GM12878 (cell line): ENCODE data around the gene FITM1. TPM values are rescaled to one million over a fixed set of nuclear protein-coding genes. Genes with fewer than 3 reads are reported as not detected.

Experiments used
- BACH1 ChIP-seq: fragments of 450-650 bp; IDR thresholded peaks from 2 replicates; pipeline ENCODE4 v1.6.1; 2017; ENCODE audit warnings: mild to moderate bottlenecking, borderline replicate concordance
- BCL11A ChIP-seq: IDR thresholded peaks from 2 replicates; pipeline ENCODE4 v1.6.1; 2011; ENCODE audit warnings: low read depth, low read length
- BCLAF1 ChIP-seq: fragments of 450-650 bp; IDR thresholded peaks from 2 replicates; pipeline ENCODE4 v1.6.1; 2017; ENCODE audit warnings: antibody characterized with exemption, mild to moderate bottlenecking, moderate library complexity
- BMI1 ChIP-seq: fragments of 450-650 bp; IDR thresholded peaks from 2 replicates; pipeline ENCODE4 v1.6.1; 2016; ENCODE audit warnings: mild to moderate bottlenecking, moderate library complexity, borderline replicate concordance
- CBFB ChIP-seq: IDR thresholded peaks from 2 replicates; pipeline ENCODE4 v1.6.1; 2016; ENCODE audit warnings: antibody characterized with exemption, low read depth
- CHD2 ChIP-seq: IDR thresholded peaks from 2 replicates; pipeline ENCODE4 v1.6.1; 2011; ENCODE audit warnings: low read depth, low read length, improper control_type of control experiment, borderline replicate concordance
- ESRRA ChIP-seq: IDR thresholded peaks from 2 replicates; pipeline ENCODE4 v1.6.1; 2012; ENCODE audit warnings: mild to moderate bottlenecking, low read length, improper control_type of control experiment
- ETV6 ChIP-seq, 2 experiments: fragments of 450-650 bp in 1 of 2; IDR thresholded peaks in 1 of 2; conservative IDR thresholded peaks in 1 of 2; 2 replicates each; pipeline ENCODE4 v1.6.1; 2014; ENCODE audit warnings: antibody characterized with exemption in 1 of 2, borderline replicate concordance in 1 of 2, low read depth in 1 of 2, mild to moderate bottlenecking in 1 of 2, moderate library complexity in 1 of 2
- FOS ChIP-seq: IDR thresholded peaks from 3 replicates; pipeline ENCODE4 v1.6.1; 2011; ENCODE audit warnings: borderline replicate concordance; ENCODE audit not compliant: insufficient read length; ENCODE audit errors: extremely low read depth
- MTA2 ChIP-seq: fragments of 450-650 bp; IDR thresholded peaks from 2 replicates; pipeline ENCODE4 v1.6.1; 2016; ENCODE audit warnings: low read depth, mild to moderate bottlenecking, moderate library complexity
- NFXL1 ChIP-seq: fragments of 450-650 bp; IDR thresholded peaks from 2 replicates; pipeline ENCODE4 v1.6.1; 2017; ENCODE audit warnings: antibody characterized with exemption, mild to moderate bottlenecking, borderline replicate concordance
- REST ChIP-seq: IDR thresholded peaks from 2 replicates; pipeline ENCODE4 v1.6.1; 2012; ENCODE audit warnings: mild to moderate bottlenecking, low read depth, low read length
- SIN3A ChIP-seq: IDR thresholded peaks from 2 replicates; pipeline ENCODE4 v1.6.1; 2012; ENCODE audit warnings: low read depth, low read length, improper control_type of control experiment
- SREBF2 ChIP-seq: IDR thresholded peaks from 2 replicates; pipeline ENCODE4 v1.6.1; 2012; ENCODE audit warnings: mild to moderate bottlenecking, low read length
- SUZ12 ChIP-seq: fragments of 200-600 bp; sonication (generic); IDR thresholded peaks from one replicate; pipeline ENCODE4 v1.6.1; 2018; ENCODE audit warnings: antibody characterized with exemption, mild to moderate bottlenecking; ENCODE audit not compliant: unreplicated experiment
- TBL1XR1 ChIP-seq: IDR thresholded peaks from 2 replicates; pipeline ENCODE4 v1.6.1; 2012; ENCODE audit warnings: low read depth, low read length, improper control_type of control experiment
- ZBED1 ChIP-seq: IDR thresholded peaks from 2 replicates; pipeline ENCODE4 v1.6.1; 2016; ENCODE audit warnings: borderline replicate concordance
- ZBTB4 ChIP-seq: fragments of 450-650 bp; formaldehyde crosslinking; IDR thresholded peaks from 2 replicates; pipeline ENCODE4 v1.4.0; 2022; ENCODE audit warnings: mild to moderate bottlenecking, moderate library complexity
- ZZZ3 ChIP-seq: IDR thresholded peaks from 2 replicates; pipeline ENCODE4 v1.6.1; 2011; ENCODE audit warnings: low read depth; ENCODE audit not compliant: control insufficient read depth, insufficient read length
- polyA plus RNA-seq, 11 experiments: library from polyadenylated mRNA; depleted of rRNA in 4 of 11; unstranded in 6 of 11; stranded (reverse) in 5 of 11; fragments of >200 nt; fragmentation: Nextera tagmentation in 4 of 11; fragmentation: Illumina TruSeq in 1 of 11; extraction: Ambion mirVana in 4 of 11; extraction: Trizol in 1 of 11; gene quantifications; 1 replicate in 1 of 11; 2 replicates in 10 of 11; pipeline versions ENCODE4 v1.2.1 to v1.2.3, GENCODE V29; 2011 to 2016; ENCODE audit warnings: inconsistent platforms in 2 of 11, missing spikeins in 2 of 11, low read depth in 1 of 11
- total RNA-seq, 4 experiments: library from RNA; depleted of rRNA in 3 of 4; stranded (reverse); fragments of >200 nt in 3 of 4; fragmentation: Illumina TruSeq in 1 of 4; extraction: Trizol in 1 of 4; gene quantifications; 2 replicates each; pipeline versions ENCODE4 v1.2.1 to v1.2.3, GENCODE V29; 2013 to 2021

FITM1 gene
- total and polyA plus RNA-seq, 10 of the 15 experiments (the other 5 are each of a cell fraction or from before 2014, with no cell fraction given): 0.11 to 1.9 (median 0.45) TPM; not detected in 2

- TF ChIP-seq ZBTB4 (CRISPR knock-in tag) (no peak), BACH1 (peak; percentile 96), FOS (peak; percentile 94), ESRRA (no peak), BCLAF1 (no peak), SREBF2 (peak; percentile 61), CBFB (no peak; the same call in none of the 2 replicates), TBL1XR1 (peak; percentile 60; the same call in 1 of the 2 replicates), BCL11A (no peak), SUZ12 (no peak), ZBED1 (peak; percentile 64; the same call in 1 of the 2 replicates), ZZZ3 (no peak), CHD2 (peak; percentile 92), ETV6 (conservative IDR thresholded peaks at IDR 0.05 in 1 of 2, IDR thresholded peaks at IDR 0.05 in 1 of 2; ENCODE audit: borderline replicate concordance in 1 of 2, low read depth in 1 of 2) (0 out of 4 replicates have a peak, but pooled peaks of 1 of the 2 experiments have one; percentile 3), NFXL1 (no peak), MTA2 (no peak), REST (no peak), SIN3A (peak; percentile 55), BMI1 (no peak)
Observed at GRCh38 chr14:24114532-24115421, 15.7 kb upstream of the FITM1 start, which contains the start of the genes DCAF11 and NRL (continued).
